ENCODE measurements around the gene FXYD6. TPM values are rescaled to one million over a fixed set of nuclear protein-coding genes. Genes with fewer than 3 reads are reported as not detected.
A peak's percentile ranks its signal among the peaks of the same experiment; 100 is the strongest.
"Not testable (repeated sequence)": the region's sequence is repeated elsewhere in the genome, so short reads cannot be mapped to it uniquely, and the experiment has no call there.

The FXYD6 gene
- total RNA-seq, 1 donor from 2014 or later: 0.99 TPM

DNA sequence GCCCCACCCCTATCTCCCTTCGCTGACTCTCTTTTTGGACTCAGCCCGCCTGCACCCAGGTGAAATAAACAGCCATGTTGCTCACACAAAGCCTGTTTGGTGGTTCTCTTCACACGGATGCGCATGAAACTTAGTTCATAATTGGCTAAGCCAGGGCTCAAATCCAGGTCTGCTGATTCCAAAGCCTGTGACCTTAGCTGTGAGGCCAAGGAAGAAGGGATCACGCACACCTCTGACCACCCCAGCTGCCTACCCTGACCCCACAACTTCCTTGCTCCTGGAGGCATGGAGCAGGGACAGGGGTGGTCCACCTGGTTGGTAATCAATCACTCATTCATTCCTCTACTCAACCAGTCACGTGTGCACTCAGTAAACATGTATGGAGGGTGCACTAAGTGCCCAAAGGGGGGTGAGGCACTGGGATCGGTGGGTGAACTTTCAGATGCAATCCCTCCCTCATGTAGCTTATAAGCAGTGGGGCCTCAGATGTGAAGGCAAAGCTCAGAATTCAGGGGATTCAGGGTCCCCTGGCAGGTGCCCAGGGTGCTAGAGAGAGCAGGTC, 62.2 kb downstream of the FXYD6 start:
- TF ChIP-seq, protein P1, sequence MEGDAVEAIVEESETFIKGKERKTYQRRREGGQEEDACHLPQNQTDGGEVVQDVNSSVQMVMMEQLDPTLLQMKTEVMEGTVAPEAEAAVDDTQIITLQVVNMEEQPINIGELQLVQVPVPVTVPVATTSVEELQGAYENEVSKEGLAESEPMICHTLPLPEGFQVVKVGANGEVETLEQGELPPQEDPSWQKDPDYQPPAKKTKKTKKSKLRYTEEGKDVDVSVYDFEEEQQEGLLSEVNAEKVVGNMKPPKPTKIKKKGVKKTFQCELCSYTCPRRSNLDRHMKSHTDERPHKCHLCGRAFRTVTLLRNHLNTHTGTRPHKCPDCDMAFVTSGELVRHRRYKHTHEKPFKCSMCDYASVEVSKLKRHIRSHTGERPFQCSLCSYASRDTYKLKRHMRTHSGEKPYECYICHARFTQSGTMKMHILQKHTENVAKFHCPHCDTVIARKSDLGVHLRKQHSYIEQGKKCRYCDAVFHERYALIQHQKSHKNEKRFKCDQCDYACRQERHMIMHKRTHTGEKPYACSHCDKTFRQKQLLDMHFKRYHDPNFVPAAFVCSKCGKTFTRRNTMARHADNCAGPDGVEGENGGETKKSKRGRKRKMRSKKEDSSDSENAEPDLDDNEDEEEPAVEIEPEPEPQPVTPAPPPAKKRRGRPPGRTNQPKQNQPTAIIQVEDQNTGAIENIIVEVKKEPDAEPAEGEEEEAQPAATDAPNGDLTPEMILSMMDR (IDR thresholded peaks at IDR 0.05): no peak
- DNase-seq (ENCODE audit: extremely low spot score, unreplicated experiment): no peak
- Mint-ChIP-seq H3K4me3 (ENCODE audit: unreplicated experiment) (no peak overlapping the region), H3K27ac (ENCODE audit: unreplicated experiment) (no peak overlapping the region), H3K9me3 (ENCODE audit: unreplicated experiment) (no peaks in the 10 kb centered on the region), H3K27me3 (ENCODE audit: unreplicated experiment) (peaks cover 13% of the 10 kb centered on the region), H3K4me1 (ENCODE audit: unreplicated experiment) (peaks cover 31% of the 10 kb centered on the region), H3K36me3 (ENCODE audit: unreplicated experiment) (no peaks in the 10 kb centered on the region)

DNA sequence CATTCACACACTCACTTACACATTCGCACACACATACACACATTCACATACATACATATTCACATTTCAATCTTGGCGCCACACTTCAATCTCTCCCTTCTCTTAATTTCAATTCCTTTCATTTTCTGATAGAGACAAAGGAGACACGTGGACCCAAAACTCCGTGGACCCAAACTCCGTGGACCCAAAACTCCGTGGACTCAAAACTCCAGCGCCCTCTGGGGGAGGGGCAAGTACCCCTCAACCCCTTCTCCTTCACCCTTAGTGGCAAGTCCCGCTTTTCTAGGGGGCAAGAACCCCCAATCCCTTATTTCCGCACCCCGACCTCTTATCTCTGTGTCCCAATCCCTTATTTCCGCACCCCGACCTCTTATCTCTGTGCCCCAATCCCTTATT, 66.4 kb downstream of the FXYD6 start:
- H3K9me3 Mint-ChIP-seq (ENCODE audit: unreplicated experiment); H3K4me3 Mint-ChIP-seq (ENCODE audit: unreplicated experiment); H3K36me3 Mint-ChIP-seq (ENCODE audit: unreplicated experiment); DNase-seq (ENCODE audit: extremely low spot score, unreplicated experiment); H3K27ac Mint-ChIP-seq (ENCODE audit: unreplicated experiment): not testable (repeated sequence)
- H3K4me1 Mint-ChIP-seq (ENCODE audit: unreplicated experiment): peaks cover 16% of the 10 kb centered on the region
- H3K27me3 Mint-ChIP-seq (ENCODE audit: unreplicated experiment): peaks cover 23% of the 10 kb centered on the region

DNA sequence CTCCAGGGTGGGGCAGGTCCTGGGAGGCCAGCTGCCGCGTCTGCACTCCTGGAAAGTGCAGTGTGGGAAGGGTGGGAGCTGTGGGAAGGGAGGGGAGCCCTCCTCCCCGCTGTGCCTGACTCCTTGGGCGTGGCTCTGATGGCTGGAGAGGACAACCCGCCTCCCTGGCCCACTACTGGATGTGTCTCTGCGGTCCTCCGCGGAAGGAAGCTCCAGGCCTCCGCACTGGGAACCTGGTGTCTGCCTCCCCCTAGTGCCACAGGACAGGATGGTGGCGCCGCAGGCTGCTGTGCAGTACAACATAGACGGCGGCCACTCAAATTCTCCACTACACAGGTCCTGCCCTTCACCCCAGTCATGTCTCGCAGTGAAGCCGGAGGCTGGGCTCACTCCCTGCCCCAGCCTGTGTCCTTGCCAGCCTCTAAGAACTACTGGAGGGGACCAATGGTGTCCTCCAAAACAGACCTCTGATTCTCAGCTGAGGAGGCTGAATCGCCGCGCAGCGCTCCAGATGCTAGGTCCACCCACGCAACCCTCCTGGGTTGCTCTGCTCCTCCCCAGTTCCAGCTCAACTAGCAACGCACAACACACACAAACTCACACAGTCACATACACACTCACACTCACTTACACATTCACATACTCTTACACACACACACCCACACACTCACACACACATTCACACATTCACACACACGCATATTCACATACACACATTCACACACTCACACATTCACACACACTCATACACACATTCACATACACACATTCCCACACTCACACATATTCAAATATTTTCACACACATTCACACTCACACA, 67.0 kb downstream of the FXYD6 start:
- Mint-ChIP-seq H3K4me3 (ENCODE audit: unreplicated experiment) (no peak overlapping the region), H3K9me3 (ENCODE audit: unreplicated experiment) (no peaks in the 10 kb centered on the region), H3K4me1 (ENCODE audit: unreplicated experiment) (peaks cover 10% of the 10 kb centered on the region), H3K27ac (ENCODE audit: unreplicated experiment) (no peak overlapping the region), H3K36me3 (ENCODE audit: unreplicated experiment) (no peaks in the 10 kb centered on the region), H3K27me3 (ENCODE audit: unreplicated experiment) (peaks cover 26% of the 10 kb centered on the region)
- no peak for DNase-seq (ENCODE audit: extremely low spot score, unreplicated experiment)
- TF ChIP-seq, protein P1 (IDR thresholded peaks at IDR 0.05): peak; percentile 55

DNA sequence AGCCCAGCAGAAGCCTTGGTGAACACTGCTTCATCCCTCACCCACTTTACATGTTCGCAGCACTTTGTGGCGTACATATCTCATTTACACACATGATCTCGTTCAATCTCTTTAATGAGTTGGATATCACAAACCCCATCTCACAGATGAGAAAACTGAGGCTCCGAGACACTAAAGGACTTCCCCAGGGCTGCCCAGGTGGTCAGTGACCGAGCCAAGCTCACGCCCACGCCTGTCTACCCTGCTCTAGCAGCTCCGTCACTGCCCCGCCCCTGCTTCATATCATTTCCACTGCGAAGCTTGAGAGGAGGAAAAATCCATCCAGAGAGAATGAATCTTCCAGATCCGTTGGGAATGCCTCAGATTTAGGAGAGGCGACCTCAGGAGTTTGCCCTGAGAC, 67.7 kb downstream of the FXYD6 start:
- peaks cover 9% of the 10 kb centered on the region for H3K4me1 Mint-ChIP-seq (ENCODE audit: unreplicated experiment)
- no peaks in the 10 kb centered on the region for H3K9me3 Mint-ChIP-seq (ENCODE audit: unreplicated experiment)
- H3K27ac Mint-ChIP-seq (ENCODE audit: unreplicated experiment): no peak overlapping the region
- H3K27me3 Mint-ChIP-seq (ENCODE audit: unreplicated experiment): peaks cover 29% of the 10 kb centered on the region
- no peaks in the 10 kb centered on the region for H3K36me3 Mint-ChIP-seq (ENCODE audit: unreplicated experiment)
- no peak for DNase-seq (ENCODE audit: extremely low spot score, unreplicated experiment)
- H3K4me3 Mint-ChIP-seq (ENCODE audit: unreplicated experiment): no peak overlapping the region
- TF ChIP-seq, protein P1 (IDR thresholded peaks at IDR 0.05): no peak

DNA sequence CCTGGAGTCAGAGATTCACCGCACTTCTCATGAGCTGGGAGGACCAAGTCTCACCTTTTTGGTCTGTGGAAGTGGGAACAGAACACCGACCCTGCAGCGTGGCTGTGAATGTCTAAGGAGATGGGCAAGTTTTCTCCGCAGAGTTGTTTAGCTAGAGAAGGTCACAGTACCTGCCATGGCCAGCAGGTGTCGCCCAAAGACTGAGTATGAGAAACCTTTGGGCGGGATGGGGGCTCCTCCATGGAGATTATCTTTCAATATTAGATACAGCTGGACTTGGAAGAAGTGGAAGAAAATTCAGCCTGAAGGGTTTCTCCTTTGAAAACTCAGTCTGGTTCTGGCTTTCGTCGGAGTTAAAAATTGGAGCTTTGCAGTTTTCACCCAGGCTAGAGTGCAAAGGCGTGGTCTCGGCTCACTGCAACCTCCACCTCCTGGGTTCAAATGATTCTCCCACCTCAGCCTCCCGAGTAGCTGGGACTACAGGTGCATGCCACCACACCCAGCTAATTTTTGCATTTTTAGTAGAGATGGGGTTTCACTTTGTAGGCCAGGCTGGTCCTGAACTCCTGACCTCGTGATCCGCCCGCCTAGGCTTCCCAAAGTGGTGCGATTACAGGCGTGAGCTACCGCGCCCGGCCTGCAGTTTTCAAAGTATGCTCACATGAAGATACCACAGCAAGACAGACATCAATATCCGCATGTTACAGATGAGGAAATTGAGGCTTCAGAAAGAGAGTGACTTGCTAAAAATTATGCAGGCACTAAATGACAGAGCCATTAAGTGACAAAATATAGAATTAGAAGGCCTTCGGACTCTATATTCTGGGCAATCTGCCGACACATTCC, 68.8 kb downstream of the FXYD6 start:
- H3K36me3 Mint-ChIP-seq (ENCODE audit: unreplicated experiment): no peaks in the 10 kb centered on the region
- H3K27me3 Mint-ChIP-seq (ENCODE audit: unreplicated experiment): peaks cover 29% of the 10 kb centered on the region
- no peak overlapping the region for H3K27ac Mint-ChIP-seq (ENCODE audit: unreplicated experiment)
- H3K9me3 Mint-ChIP-seq (ENCODE audit: unreplicated experiment): no peaks in the 10 kb centered on the region
- TF ChIP-seq, protein P1 (IDR thresholded peaks at IDR 0.05): peak; percentile 93
- DNase-seq (ENCODE audit: extremely low spot score, unreplicated experiment): no peak
- peaks cover 9% of the 10 kb centered on the region for H3K4me1 Mint-ChIP-seq (ENCODE audit: unreplicated experiment)
- no peak overlapping the region for H3K4me3 Mint-ChIP-seq (ENCODE audit: unreplicated experiment)
